DND-41 (cell line): ENCODE data around the gene MPPE1.
"Not testable (repeated sequence)": the region's sequence is repeated elsewhere in the genome, so short reads cannot be mapped to it uniquely, and the experiment has no call there.

Experiments used
- ATAC-seq: fragments of 200-7000 bp; cut with Tn5 transposase; 3 replicates; pipeline ENCODE4 v1.9.1; 2021; ENCODE audit warnings: low read depth; ENCODE audit not compliant: insufficient read depth
- DNase-seq: peaks from one replicate; pipeline ENCODE4 v3.0.0-alpha.2; 2020
- H2AFZ ChIP-seq: 2 replicates; pipeline ENCODE4 v1.6.0; 2012; ENCODE audit warnings: low read depth, low read length
- H3K27ac ChIP-seq: 2 replicates; pipeline ENCODE4 v1.5.1; 2012; ENCODE audit warnings: low read length, inconsistent platforms
- H3K27me3 ChIP-seq: fragments of 200-600 bp; sonication (generic); 2 replicates; pipeline ENCODE4 v1.6.0; 2012; ENCODE audit warnings: low read length, mild to moderate bottlenecking, inconsistent platforms; ENCODE audit not compliant: insufficient read depth, poor library complexity
- H3K36me3 ChIP-seq: 2 replicates; pipeline ENCODE4 v1.5.1; 2012; ENCODE audit warnings: low read length, inconsistent platforms; ENCODE audit not compliant: insufficient read depth
- H3K4me1 ChIP-seq: 2 replicates; pipeline ENCODE4 v1.5.1; 2012; ENCODE audit warnings: mild to moderate bottlenecking, low read length; ENCODE audit not compliant: insufficient read depth
- H3K4me2 ChIP-seq: 2 replicates; pipeline ENCODE4 v1.6.0; 2012; ENCODE audit warnings: mild to moderate bottlenecking, moderate library complexity, low read length, inconsistent platforms; ENCODE audit not compliant: insufficient read depth
- H3K4me3 ChIP-seq, 2 experiments: fragments of 200-600 bp in 1 of 2; shearing (Covaris generic) in 1 of 2; 2 replicates each; pipeline ENCODE4 v1.5.1; 2012 to 2016; ENCODE audit warnings: inconsistent platforms in 2 of 2, low read length in 2 of 2, mild to moderate bottlenecking in 2 of 2, low read depth in 1 of 2, moderate library complexity in 1 of 2
- H3K79me2 ChIP-seq: 2 replicates; pipeline ENCODE4 v1.6.0; 2012; ENCODE audit warnings: low read length, inconsistent platforms; ENCODE audit not compliant: insufficient read depth
- H3K9ac ChIP-seq: 2 replicates; pipeline ENCODE4 v1.6.0; 2012; ENCODE audit warnings: low read depth, mild to moderate bottlenecking, inconsistent platforms, low read length, moderate library complexity
- H3K9me3 ChIP-seq: 2 replicates; pipeline ENCODE4 v1.5.1; 2012; ENCODE audit warnings: low read length, moderate library complexity, mild to moderate bottlenecking, inconsistent platforms; ENCODE audit not compliant: insufficient read depth, severe bottlenecking
- H4K20me1 ChIP-seq: 2 replicates; pipeline ENCODE4 v1.6.0; 2012; ENCODE audit warnings: low read length; ENCODE audit not compliant: insufficient read depth
- CTCF ChIP-seq: IDR thresholded peaks from 2 replicates; pipeline ENCODE4 v1.5.1; 2012; ENCODE audit warnings: borderline replicate concordance, low read length, moderate library complexity, mild to moderate bottlenecking; ENCODE audit not compliant: poor library complexity, severe bottlenecking; ENCODE audit errors: extremely low read depth
- EZH2 ChIP-seq: IDR thresholded peaks from 3 replicates; pipeline ENCODE4 v1.6.1; 2012; ENCODE audit warnings: borderline replicate concordance, low read depth, mild to moderate bottlenecking, moderate library complexity, low read length, inconsistent platforms; ENCODE audit not compliant: severe bottlenecking

The MPPE1 gene

GRCh38 chr18:11946756-11947155, 38.6 kb upstream of the MPPE1 start:
- Histone ChIP-seq H3K4me2 (no peak overlapping the region), H3K27ac (no peak overlapping the region), H3K27me3 (no peaks in the 10 kb centered on the region), H3K9ac (no peak overlapping the region), H4K20me1 (no peaks in the 10 kb centered on the region), H3K4me3 (no peak overlapping the region), H3K4me1 (no peaks in the 10 kb centered on the region), H2AFZ (no peak overlapping the region), H3K79me2 (no peaks in the 10 kb centered on the region), H3K9me3 (no peaks in the 10 kb centered on the region), H3K36me3 (no peaks in the 10 kb centered on the region)
- DNase-seq: no peak
- no peak for ATAC-seq
- TF ChIP-seq CTCF (no peak), EZH2 (no peak)

GRCh38 chr18:11945834-11946659, 37.9 kb upstream of the MPPE1 start:
- not testable (repeated sequence) for H3K4me2 ChIP-seq

GRCh38 chr18:11944786-11945185, 36.7 kb upstream of the MPPE1 start:
- Histone ChIP-seq H3K79me2 (no peaks in the 10 kb centered on the region), H3K4me1 (no peaks in the 10 kb centered on the region), H3K27ac (no peak overlapping the region), H2AFZ (no peak overlapping the region), H4K20me1 (no peaks in the 10 kb centered on the region), H3K36me3 (no peaks in the 10 kb centered on the region), H3K9me3 (no peaks in the 10 kb centered on the region), H3K4me3 (no peak overlapping the region), H3K27me3 (no peaks in the 10 kb centered on the region), H3K4me2 (no peak overlapping the region), H3K9ac (no peak overlapping the region)
- DNase-seq (no peak), ATAC-seq (no peak)
- no peak for TF ChIP-seq EZH2
- TF ChIP-seq CTCF: no peak

More at GRCh38 chr18:11945834-11946659, 37.9 kb upstream of the MPPE1 start:
- H2AFZ ChIP-seq, H3K36me3 ChIP-seq, H3K9ac ChIP-seq, H3K27ac ChIP-seq, DNase-seq, H4K20me1 ChIP-seq, H3K27me3 ChIP-seq, H3K4me3 ChIP-seq, H3K9me3 ChIP-seq, H3K79me2 ChIP-seq, H3K4me1 ChIP-seq, ATAC-seq: not testable (repeated sequence)

- TF ChIP-seq EZH2: no peak
- TF ChIP-seq CTCF: no peak
- no peak overlapping the region for H3K9ac ChIP-seq
- H2AFZ ChIP-seq: no peak overlapping the region
- no peaks in the 10 kb centered on the region for H3K9me3 ChIP-seq
- H3K27ac ChIP-seq: no peak overlapping the region
- no peaks in the 10 kb centered on the region for H3K27me3 ChIP-seq
- H3K4me1 ChIP-seq: no peaks in the 10 kb centered on the region
- DNase-seq (no peak), ATAC-seq (no peak)
- H3K4me2 ChIP-seq: no peak overlapping the region
- H3K79me2 ChIP-seq: no peaks in the 10 kb centered on the region
- no peak overlapping the region for H3K4me3 ChIP-seq
- H4K20me1 ChIP-seq: no peaks in the 10 kb centered on the region
- no peaks in the 10 kb centered on the region for H3K36me3 ChIP-seq
Measured at GRCh38 chr18:11944252-11944651, 36.1 kb upstream of the MPPE1 start.
